ENCODE measurements around the gene ATP12A.

DNA sequence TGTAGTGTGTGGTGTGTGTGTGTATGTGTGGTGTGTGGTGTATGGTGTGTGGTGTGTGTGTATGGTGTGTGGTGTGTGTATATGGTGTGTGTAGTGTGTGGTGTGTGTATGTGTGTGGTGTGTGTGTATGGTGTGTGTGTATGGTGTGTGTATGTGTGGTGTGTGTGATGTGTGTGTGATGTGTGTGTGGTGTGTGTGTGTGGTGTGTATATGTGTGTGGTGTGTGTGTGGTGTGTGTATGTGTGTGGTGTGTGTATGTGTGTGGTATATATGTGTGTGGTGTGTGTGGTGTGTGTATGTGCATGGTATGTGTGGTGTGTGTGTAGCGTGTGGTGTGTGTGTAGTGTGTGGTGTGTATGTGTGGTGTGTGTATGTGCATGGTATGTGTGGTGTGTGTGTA lies 1.7 kb downstream of the ATP12A start:
- TF ChIP-seq, protein P1, sequence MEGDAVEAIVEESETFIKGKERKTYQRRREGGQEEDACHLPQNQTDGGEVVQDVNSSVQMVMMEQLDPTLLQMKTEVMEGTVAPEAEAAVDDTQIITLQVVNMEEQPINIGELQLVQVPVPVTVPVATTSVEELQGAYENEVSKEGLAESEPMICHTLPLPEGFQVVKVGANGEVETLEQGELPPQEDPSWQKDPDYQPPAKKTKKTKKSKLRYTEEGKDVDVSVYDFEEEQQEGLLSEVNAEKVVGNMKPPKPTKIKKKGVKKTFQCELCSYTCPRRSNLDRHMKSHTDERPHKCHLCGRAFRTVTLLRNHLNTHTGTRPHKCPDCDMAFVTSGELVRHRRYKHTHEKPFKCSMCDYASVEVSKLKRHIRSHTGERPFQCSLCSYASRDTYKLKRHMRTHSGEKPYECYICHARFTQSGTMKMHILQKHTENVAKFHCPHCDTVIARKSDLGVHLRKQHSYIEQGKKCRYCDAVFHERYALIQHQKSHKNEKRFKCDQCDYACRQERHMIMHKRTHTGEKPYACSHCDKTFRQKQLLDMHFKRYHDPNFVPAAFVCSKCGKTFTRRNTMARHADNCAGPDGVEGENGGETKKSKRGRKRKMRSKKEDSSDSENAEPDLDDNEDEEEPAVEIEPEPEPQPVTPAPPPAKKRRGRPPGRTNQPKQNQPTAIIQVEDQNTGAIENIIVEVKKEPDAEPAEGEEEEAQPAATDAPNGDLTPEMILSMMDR (IDR thresholded peaks at IDR 0.05), result no peak
- TF ChIP-seq POLR2A (IDR thresholded peaks at IDR 0.05), result no peak

All from heart left ventricle (tissue), 13 donors.